Measurements from ENCODE around the gene CALR.
"Not testable (repeated sequence)": the region's sequence is repeated elsewhere in the genome, so short reads cannot be mapped to it uniquely, and the experiment has no call there.

CALR gene

DNA sequence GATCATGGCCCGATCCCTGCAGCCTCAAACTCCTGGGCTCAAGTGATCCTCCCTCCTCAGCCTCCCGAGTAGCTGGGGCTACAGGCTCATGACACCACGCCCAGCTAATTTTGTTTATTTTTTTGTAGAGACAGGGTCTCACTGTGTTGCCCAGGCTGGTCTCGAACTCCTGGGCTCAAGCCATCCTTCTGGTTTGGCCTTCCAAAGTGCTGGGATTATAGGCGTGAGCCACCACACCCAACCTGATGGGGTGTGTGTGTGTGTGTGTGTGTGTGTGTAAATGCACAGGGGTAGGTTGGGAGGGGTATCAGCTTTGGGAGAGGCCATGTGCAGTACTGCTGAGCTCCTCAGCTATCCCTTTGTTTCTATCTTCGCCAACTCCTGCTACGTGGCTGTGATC lies 37.7 kb downstream of the CALR start:
- not testable (repeated sequence) for H3K4me3 ChIP-seq (ENCODE audit: low read depth, low read length)

DNA sequence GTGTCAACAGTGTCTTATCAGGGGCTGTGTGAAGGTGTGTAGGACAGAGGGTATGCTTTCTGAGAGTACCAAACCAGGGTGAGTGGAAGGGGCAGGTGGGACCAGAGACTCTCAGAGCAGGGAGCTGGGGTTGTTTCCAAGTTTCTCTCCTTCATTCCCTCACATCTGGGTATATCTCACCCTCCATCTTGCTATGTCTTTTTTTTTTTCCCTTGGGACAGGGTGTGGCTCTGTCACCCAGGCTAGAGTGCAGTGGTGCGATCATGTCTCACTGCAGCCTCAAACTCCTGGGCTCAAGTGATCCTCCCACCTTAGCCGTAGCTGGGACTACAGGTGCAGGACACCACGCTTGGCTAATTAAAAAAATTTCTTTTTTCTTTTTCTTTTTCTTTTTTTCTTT lies 41.6 kb downstream of the CALR start:
- no peak overlapping the region for H3K4me3 ChIP-seq (ENCODE audit: low read depth, low read length)

DNA sequence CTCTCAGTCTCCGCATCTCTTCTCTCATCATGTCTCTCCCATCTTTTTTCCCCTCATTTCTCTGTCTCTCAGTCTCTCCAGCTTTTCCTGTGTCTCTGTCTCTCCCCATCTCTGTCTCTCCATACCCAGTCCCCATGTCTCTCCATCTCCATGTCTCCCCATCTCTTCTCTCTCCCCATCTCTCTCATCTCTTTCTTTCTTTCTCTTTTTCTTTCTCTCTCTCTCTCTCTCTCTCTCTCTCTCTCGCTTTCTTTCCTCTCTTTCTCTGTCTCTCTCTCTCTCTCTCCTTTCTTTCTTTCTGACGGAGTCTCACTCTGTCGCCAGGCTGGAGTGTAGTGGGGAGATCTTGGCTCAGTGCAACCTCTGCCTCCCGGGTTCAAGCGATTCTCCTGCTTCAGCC lies 44.2 kb downstream of the CALR start:
- no peak overlapping the region for H3K4me3 ChIP-seq (ENCODE audit: low read depth, low read length)

DNA sequence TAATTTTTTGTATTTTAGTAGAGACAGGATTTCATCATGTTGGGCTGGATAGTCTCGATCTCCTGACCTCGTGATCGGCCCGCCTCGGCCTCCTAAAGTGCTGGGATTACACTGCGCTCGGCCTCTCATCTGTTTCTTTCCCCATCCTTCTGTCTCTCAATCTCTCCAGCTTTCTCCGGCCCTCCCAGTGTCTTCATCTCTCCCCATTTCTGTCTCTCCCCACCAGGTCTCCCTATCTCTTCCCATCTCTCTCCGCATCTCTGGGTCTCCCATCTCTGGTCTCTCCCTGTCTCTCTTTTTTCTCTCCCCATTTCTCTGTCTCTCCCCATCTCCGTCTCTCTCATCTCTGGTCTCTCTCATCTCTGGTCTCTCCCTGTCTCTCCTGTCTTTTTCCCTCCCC lies 44.7 kb downstream of the CALR start:
- H3K4me3 ChIP-seq (ENCODE audit: low read depth, low read length): no peak overlapping the region

DNA sequence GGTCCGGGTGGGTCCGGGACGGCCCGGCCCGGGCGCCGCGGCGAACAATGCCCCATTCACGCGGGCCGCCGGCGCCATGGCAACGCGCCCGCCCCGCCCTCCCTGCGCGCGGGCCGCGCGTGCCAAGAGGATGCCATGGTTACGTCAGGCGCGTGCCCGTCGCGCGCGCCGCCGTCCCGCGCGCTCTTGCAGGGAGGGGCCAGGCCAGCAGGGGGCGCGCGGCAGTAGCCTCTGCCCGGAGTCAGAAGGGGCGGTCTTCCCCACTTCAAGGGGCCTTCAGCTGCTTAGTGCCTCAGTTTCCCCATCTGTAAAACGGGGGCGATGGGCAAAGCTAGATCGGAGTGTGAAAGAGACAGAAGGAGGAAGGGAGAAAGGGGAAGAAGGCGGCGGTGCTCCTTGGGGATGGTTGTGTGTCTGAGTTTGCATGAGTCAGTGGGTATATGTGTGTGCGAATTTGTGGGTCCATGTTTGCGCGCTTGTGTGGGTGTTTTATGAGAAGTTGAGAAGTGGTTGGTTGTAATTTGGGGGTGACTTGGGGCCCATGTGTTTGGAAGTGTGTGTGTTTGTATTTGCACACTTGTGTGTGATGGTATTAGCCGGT lies 45.2 kb downstream of the CALR start:
- H3K4me3 ChIP-seq (ENCODE audit: low read depth, low read length): no peak overlapping the region

DNA sequence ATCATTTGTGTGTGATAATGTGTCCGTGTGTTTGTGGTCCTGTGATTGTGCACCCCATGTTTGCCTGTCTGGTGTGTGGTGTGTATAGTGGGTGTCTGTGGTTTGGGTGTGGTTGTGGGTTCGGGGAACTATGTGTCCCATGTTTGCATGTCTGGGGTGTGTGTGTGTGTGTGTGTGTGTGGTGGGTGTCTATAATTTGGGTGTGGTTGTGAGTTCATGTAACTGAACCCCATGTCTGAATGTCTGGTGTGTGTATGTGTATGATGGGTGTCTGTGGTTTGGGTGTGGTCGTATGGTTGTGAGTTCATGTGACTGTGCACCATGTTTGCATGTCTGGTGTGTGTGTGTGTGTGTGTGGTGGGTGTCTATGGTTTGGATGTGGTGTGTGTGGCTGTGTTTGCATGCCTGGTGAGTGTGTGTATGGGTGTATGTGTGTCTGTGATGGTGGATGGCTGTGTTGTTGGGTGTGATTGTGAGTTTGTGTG lies 45.8 kb downstream of the CALR start:
- H3K4me3 ChIP-seq (ENCODE audit: low read depth, low read length): no peak overlapping the region

DNA sequence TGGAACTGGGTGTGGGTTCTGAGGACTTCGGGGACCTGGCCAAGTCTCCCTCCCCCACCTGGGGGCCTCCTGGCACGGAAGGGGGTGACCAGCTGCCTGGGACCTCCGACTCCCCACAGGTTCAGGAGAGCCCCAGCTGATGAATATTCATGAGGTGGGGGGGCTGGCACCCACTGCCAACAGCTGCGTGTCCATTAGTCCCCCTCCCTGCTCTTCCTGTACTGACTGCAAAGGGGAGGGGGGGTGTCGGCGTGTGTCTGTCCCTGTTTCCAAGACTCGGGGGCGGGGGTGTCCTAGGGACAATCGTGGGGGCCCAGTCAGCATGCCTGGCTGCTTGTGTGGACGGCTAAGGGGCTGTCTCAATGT lies 46.3 kb downstream of the CALR start:
- no peak overlapping the region for H3K4me3 ChIP-seq (ENCODE audit: low read depth, low read length)

DNA sequence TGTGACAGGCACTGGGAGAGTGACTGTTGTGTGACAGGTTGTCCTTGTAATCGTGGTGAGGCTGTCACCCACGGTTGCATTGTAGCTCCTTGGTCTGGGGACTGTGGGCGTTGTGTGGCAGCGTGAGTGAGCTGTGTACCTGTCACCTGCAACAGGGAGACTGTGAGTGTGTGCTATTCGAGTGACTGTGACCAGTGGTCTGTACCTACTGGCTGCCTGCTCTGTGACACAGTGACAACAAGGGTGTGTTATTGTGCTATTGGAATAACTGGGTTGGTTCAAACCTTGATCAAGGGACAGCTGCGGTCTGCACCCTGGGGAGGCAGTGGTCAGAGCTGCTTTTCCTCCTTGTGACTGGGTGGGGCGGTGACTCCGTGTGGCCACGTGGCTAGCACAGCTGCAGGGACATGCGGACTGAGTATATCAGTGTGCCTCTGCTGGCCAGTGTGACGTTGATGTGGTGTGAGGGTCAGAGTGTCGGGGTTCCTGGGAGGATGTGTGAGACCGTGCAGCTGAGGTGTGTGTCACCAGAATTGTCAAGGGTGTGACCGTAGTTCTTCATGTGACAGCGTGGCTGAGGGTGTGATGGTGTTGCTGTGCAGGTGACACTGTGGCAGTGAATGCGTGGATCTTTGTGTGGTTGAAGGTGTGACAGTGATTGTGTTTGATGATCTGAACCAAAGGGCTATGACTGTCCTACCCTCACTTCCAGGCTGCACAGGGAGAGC lies 46.8 kb downstream of the CALR start:
- H3K4me3 ChIP-seq (ENCODE audit: low read depth, low read length): no peak overlapping the region

DNA sequence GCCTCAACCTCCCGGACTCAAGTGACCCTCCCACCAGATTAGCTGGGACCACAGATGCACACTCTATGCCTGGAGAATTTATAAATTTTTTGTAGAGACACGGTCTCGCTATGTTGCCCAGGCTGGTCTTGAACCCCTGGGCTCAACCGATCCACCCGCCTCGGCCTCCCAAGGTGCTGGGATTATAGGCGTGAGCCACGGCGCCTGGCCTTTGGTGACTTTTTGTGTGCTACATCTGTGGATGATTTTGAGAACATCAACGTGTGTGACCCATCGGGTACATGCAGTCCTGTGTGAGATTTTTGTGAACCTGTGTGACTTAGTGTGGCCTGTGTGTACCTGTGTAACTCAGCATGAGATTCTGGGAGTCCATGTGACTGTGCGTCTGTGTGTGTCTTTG lies 48.3 kb downstream of the CALR start:
- H3K4me3 ChIP-seq (ENCODE audit: low read depth, low read length): no peak overlapping the region

DNA sequence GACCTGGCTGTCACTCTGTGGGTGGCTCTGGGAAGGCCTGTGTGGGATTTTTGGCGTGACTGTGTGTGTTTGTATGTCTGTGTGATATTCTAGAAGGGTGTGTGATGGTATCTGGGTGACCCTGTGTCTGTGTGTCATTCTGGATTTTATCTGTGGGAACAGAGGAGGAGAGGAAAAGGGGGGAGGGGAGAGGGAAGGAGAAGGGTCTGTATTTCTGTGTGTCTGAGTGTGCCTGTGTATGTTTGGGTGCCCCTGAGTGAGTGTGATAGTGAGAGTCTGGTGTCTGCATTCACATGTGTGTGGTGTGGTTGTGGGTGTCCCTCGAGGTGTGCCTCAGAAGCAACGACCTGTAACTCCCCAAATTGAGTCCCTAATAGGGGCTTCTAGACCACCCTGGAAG lies 48.8 kb downstream of the CALR start:
- H3K4me3 ChIP-seq (ENCODE audit: low read depth, low read length): no peak overlapping the region

DNA sequence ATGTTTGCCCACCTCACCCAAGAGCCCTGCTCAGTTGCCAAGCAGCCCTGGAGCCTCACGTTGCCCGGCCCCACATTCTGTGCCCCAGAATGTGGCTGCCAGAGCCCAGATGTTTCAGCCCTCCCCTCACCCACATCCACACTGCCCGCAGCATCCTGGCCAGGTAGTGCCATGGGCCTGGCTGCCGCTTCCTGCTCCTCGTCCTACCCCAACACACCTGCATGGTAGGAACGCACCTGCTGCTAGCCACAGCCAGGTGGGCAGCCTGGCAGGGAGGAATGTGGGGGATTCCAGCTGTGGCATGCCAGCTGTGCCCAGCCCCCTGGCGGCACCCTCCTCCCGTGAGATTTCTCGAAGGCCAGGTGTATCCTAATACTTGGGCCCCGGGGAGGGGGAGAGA lies 49.4 kb downstream of the CALR start:
- no peak overlapping the region for H3K4me3 ChIP-seq (ENCODE audit: low read depth, low read length)

DNA sequence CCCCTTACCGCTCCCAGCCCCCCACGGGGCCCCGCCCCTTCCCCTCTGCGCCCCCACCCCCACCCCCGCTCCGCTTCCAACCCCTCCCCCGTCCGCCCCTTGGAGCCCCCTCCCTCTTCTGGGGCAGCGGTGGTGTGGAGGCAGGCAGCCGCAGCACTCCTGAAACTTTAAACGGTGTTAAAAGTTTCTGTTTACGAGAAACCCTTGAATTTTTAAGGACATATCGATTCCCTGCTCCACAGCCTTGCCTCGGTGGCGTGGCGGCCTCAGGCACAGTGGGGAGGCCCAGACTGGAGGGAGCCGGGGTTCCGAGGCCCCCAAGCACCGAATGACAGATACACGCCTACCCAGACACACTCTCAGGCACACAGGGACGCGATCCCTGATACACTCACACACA lies 52.0 kb downstream of the CALR start:
- no peak overlapping the region for H3K4me3 ChIP-seq (ENCODE audit: low read depth, low read length)

DNA sequence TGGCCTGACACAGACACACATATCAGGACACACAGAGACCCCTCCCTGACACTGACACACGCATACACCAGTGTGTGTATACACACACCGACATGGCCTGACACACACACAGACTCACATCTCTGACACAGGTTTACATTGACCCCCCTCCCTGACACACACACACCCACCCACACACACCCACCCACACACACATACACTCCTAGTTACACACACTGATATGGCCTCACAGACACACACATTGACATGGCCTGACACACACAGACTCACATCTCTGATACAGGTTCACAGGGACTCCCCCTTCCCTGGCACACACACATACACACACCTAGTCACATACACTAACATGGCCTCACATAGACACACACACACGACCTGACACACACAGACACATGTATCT lies 52.4 kb downstream of the CALR start:
- no peak overlapping the region for H3K4me3 ChIP-seq (ENCODE audit: low read depth, low read length)

DNA sequence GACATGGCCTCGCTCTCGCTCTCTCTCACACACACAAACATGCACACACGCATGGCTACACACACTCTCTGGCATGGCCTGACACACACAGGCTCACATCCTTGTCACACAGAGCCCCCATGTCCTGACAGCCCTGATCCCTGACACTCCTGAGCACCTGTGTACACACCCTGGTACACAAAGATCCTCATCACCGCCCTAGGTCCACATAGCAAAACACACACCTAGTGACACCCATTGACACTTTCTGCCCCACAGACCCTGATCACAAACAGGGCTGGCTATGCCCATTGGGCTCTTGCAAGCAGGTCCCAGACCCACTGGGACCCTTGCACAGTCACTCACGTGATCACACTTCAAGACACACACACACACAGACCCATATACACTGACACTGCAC lies 52.9 kb downstream of the CALR start:
- no peak overlapping the region for H3K4me3 ChIP-seq (ENCODE audit: low read depth, low read length)

DNA sequence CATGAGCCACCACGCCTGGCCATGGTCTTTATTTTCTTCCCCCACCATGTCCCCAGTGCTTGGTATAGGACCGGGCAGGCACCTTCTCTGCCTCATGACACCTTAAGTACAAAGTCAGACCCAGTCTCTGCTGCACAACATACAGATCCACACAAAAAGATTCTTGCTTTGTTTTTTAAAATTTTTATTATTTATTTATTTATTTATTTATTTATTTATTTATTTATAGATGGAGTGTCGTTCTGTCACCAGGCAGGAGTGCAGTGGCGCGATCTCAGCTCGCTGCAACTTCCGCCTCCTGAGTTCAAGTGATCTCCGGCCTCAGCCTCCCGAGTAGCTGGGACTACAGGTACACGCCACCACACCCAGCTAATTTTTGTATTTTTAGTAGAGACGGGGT lies 54.3 kb downstream of the CALR start:
- H3K4me3 ChIP-seq (ENCODE audit: low read depth, low read length): no peak overlapping the region

DNA sequence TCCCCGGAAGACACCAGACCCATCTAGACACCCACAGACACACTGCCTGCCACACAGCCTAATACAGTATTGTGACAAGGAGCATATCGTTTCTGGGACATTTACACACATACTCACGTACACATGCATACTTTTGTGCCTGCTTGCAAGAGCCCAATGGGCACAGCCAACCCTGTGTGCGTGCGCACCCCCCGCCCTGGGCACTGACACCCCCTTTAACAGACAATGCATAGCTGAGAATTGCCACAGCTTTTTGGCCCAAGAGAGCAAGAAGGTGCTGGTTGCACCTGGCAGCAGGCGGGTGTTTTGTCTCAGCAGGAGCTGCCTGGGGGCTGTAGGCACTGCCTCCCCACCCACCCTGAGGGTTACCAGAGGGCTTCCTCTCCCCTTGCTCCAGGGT lies 55.2 kb downstream of the CALR start:
- no peak overlapping the region for H3K4me3 ChIP-seq (ENCODE audit: low read depth, low read length)
